Neural cell (in vitro differentiated cells): ENCODE data around the gene PIEZO1. TPM values are rescaled to one million over a fixed set of nuclear protein-coding genes. Genes with fewer than 3 reads are reported as not detected.

Experiments
- H2AFZ ChIP-seq: fragments of 200-600, 300-800 bp; sonication (generic), shearing (Covaris generic); 2 replicates; pipeline ENCODE4 v1.6.0; 2014; ENCODE audit warnings: low read depth, mild to moderate bottlenecking, antibody characterized with exemption, low read length, moderate library complexity
- H3F3A ChIP-seq: fragments of 200-600 bp; shearing (Covaris generic); 2 replicates; pipeline ENCODE4 v1.6.1; 2016; ENCODE audit warnings: mild to moderate bottlenecking, moderate library complexity, mixed read lengths, antibody characterized with exemption, low read length; ENCODE audit not compliant: insufficient read depth, poor library complexity, severe bottlenecking
- H3K27ac ChIP-seq: fragments of 200-600, 300-800 bp; sonication (generic), shearing (Covaris generic); 2 replicates; pipeline ENCODE4 v1.5.1; 2014; ENCODE audit warnings: mild to moderate bottlenecking, low read length, moderate library complexity
- H3K27me3 ChIP-seq: fragments of 300-800, 200-600 bp; sonication (generic), shearing (Covaris generic); 2 replicates; pipeline ENCODE4 v1.6.0; 2014; ENCODE audit warnings: mild to moderate bottlenecking, low read depth, low read length, moderate library complexity; ENCODE audit not compliant: insufficient read depth
- H3K36me3 ChIP-seq: fragments of 300-800, 200-600 bp; sonication (generic), shearing (Covaris generic); 2 replicates; pipeline ENCODE4 v1.5.1; 2014; ENCODE audit warnings: mild to moderate bottlenecking, antibody characterized with exemption, low read length, moderate library complexity; ENCODE audit not compliant: insufficient read depth
- H3K4me2 ChIP-seq: fragments of 300-800, 200-600 bp; sonication (generic), shearing (Covaris generic); 2 replicates; pipeline ENCODE4 v1.6.0; 2014; ENCODE audit warnings: mild to moderate bottlenecking, low read length
- H3K4me3 ChIP-seq: fragments of 300-800, 200-600 bp; sonication (generic), shearing (Covaris generic); 2 replicates; pipeline ENCODE4 v1.5.1; 2014; ENCODE audit warnings: mild to moderate bottlenecking, low read length, moderate library complexity
- H3K79me2 ChIP-seq: fragments of 200-600 bp; shearing (Covaris generic); replicated peaks from 2 replicates; pipeline ENCODE4 v1.6.0; 2014; ENCODE audit warnings: mild to moderate bottlenecking, low read length, moderate library complexity; ENCODE audit not compliant: insufficient read depth
- H3K9ac ChIP-seq: fragments of 300-800, 200-600 bp; sonication (generic), shearing (Covaris generic); 2 replicates; pipeline ENCODE4 v1.6.1; 2016; ENCODE audit warnings: mild to moderate bottlenecking, low read length, mixed read lengths
- H3K9me2 ChIP-seq: fragments of 200-600 bp; shearing (Covaris generic); 2 replicates; pipeline ENCODE4 v1.6.1; 2016; ENCODE audit warnings: mild to moderate bottlenecking, low read length, mixed read lengths; ENCODE audit not compliant: insufficient read depth
- H3K9me3 ChIP-seq: fragments of 200-600, 300-800 bp; sonication (generic), shearing (Covaris generic); 2 replicates; pipeline ENCODE4 v1.6.1; 2016; ENCODE audit warnings: mild to moderate bottlenecking, mixed run types, low read length, moderate library complexity, mixed read lengths
- H4K20me1 ChIP-seq: fragments of 200-600 bp; shearing (Covaris generic); 2 replicates; pipeline ENCODE4 v1.6.1; 2016; ENCODE audit warnings: mild to moderate bottlenecking, mixed run types; ENCODE audit not compliant: insufficient read depth
- CTCF ChIP-seq: fragments of 450-650 bp; IDR thresholded peaks from 2 replicates; pipeline ENCODE4 v1.5.1; 2014; ENCODE audit warnings: antibody characterized with exemption, mild to moderate bottlenecking, moderate library complexity; ENCODE audit not compliant: poor library complexity, severe bottlenecking
- EP300 ChIP-seq: fragments of 450-650 bp; conservative IDR thresholded peaks from 2 replicates; pipeline ENCODE4 v1.6.1; 2014; ENCODE audit warnings: antibody characterized with exemption, mild to moderate bottlenecking, moderate library complexity; ENCODE audit not compliant: poor library complexity, severe bottlenecking
- EZH2 ChIP-seq: fragments of 200-600, 300-800 bp; shearing (Covaris generic), sonication (generic); IDR thresholded peaks from 2 replicates; pipeline ENCODE4 v1.6.1; 2014; ENCODE audit warnings: antibody characterized with exemption, low read length, borderline replicate concordance, mild to moderate bottlenecking; ENCODE audit not compliant: insufficient read depth, poor library complexity, severe bottlenecking
- MXI1 ChIP-seq: fragments of 450-650 bp; conservative IDR thresholded peaks from 2 replicates; pipeline ENCODE4 v1.6.1; 2014; ENCODE audit warnings: antibody characterized with exemption, mild to moderate bottlenecking; ENCODE audit not compliant: poor library complexity, severe bottlenecking
- POLR2AphosphoS5 ChIP-seq: IDR thresholded peaks from 2 replicates; pipeline ENCODE4 v1.6.1; 2012
- RAD21 ChIP-seq: fragments of 450-650 bp; conservative IDR thresholded peaks from 2 replicates; pipeline ENCODE4 v1.6.1; 2014; ENCODE audit warnings: antibody characterized with exemption, mild to moderate bottlenecking, moderate library complexity
- SMC3 ChIP-seq: fragments of 450-650 bp; conservative IDR thresholded peaks from 2 replicates; pipeline ENCODE4 v1.6.1; 2014; ENCODE audit warnings: antibody characterized with exemption, mild to moderate bottlenecking, moderate library complexity; ENCODE audit not compliant: poor library complexity
- TAF1 ChIP-seq: IDR thresholded peaks from 2 replicates; pipeline ENCODE4 v1.6.1; 2012; ENCODE audit warnings: low read depth
- polyA plus RNA-seq: library from polyadenylated mRNA; depleted of rRNA; stranded (reverse); fragments of >200 nt; gene quantifications from 2 replicates; pipeline ENCODE4 v1.2.3, GENCODE V29; 2014
- TF ChIP-seq, protein P1 (sequence below): IDR thresholded peaks from 2 replicates; pipeline ENCODE4 v1.6.1; 2012; ENCODE audit warnings: borderline replicate concordance

Gene PIEZO1
- polyA plus RNA-seq, 1 donor from 2014 or later = not detected

- Histone ChIP-seq H3K9me3 (no peaks in the 10 kb centered on the region), H3F3A (no peaks in the 10 kb centered on the region), H3K4me2 (no peak overlapping the region), H3K9me2 (no peaks in the 10 kb centered on the region), H3K27ac (no peak overlapping the region), H4K20me1 (no peaks in the 10 kb centered on the region), H3K27me3 (peaks cover 34% of the 10 kb centered on the region), H3K4me3 (no peak overlapping the region), H3K9ac (no peak overlapping the region), H2AFZ (no peak overlapping the region), H3K79me2 (no peaks in the 10 kb centered on the region), H3K36me3 (no peaks in the 10 kb centered on the region)
- TF ChIP-seq EZH2 (no peak), CTCF (no peak), RAD21 (no peak), POLR2AphosphoS5 (no peak), EP300 (no peak), MXI1 (no peak), SMC3 (no peak), TAF1 (no peak)
- TF ChIP-seq, protein P1, sequence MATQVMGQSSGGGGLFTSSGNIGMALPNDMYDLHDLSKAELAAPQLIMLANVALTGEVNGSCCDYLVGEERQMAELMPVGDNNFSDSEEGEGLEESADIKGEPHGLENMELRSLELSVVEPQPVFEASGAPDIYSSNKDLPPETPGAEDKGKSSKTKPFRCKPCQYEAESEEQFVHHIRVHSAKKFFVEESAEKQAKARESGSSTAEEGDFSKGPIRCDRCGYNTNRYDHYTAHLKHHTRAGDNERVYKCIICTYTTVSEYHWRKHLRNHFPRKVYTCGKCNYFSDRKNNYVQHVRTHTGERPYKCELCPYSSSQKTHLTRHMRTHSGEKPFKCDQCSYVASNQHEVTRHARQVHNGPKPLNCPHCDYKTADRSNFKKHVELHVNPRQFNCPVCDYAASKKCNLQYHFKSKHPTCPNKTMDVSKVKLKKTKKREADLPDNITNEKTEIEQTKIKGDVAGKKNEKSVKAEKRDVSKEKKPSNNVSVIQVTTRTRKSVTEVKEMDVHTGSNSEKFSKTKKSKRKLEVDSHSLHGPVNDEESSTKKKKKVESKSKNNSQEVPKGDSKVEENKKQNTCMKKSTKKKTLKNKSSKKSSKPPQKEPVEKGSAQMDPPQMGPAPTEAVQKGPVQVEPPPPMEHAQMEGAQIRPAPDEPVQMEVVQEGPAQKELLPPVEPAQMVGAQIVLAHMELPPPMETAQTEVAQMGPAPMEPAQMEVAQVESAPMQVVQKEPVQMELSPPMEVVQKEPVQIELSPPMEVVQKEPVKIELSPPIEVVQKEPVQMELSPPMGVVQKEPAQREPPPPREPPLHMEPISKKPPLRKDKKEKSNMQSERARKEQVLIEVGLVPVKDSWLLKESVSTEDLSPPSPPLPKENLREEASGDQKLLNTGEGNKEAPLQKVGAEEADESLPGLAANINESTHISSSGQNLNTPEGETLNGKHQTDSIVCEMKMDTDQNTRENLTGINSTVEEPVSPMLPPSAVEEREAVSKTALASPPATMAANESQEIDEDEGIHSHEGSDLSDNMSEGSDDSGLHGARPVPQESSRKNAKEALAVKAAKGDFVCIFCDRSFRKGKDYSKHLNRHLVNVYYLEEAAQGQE = no peak
Measured at GRCh38 chr16:88781140-88782077, 3.6 kb downstream of the PIEZO1 start.

- Histone ChIP-seq H4K20me1 (no peaks in the 10 kb centered on the region), H3K27me3 (peaks cover 28% of the 10 kb centered on the region), H3K4me2 (no peak overlapping the region), H3F3A (no peaks in the 10 kb centered on the region), H3K79me2 (no peaks in the 10 kb centered on the region), H3K4me3 (no peak overlapping the region), H3K9me2 (no peaks in the 10 kb centered on the region), H3K9me3 (no peaks in the 10 kb centered on the region), H3K36me3 (no peaks in the 10 kb centered on the region), H2AFZ (no peak overlapping the region), H3K9ac (no peak overlapping the region), H3K27ac (no peak overlapping the region)
- TF ChIP-seq SMC3 (no peak), RAD21 (no peak), EP300 (no peak), CTCF (no peak), POLR2AphosphoS5 (no peak), TAF1 (no peak), MXI1 (no peak), EZH2 (no peak)
- TF ChIP-seq, protein P1 = no peak
Measured at GRCh38 chr16:88780142-88781062, 4.6 kb downstream of the PIEZO1 start.
